ENCODE data around the gene CDKN3. TPM values are rescaled to one million over a fixed set of nuclear protein-coding genes. Genes with fewer than 3 reads are reported as not detected.

CDKN3 gene
- total RNA-seq, 1 donor from 2014 or later = 152 TPM

GRCh38 chr14:54360667-54361066 lies 36.1 kb upstream of the CDKN3 start:
- Histone ChIP-seq H3K4me3 (no peak overlapping the region), H3K36me3 (no peaks in the 10 kb centered on the region), H3K27me3 (peaks cover 54% of the 10 kb centered on the region), H3K27ac (no peak overlapping the region), H3K4me2 (no peak overlapping the region), H3K79me2 (ENCODE audit: low read depth) (no peaks in the 10 kb centered on the region), H4K20me1 (ENCODE audit: low read depth) (no peaks in the 10 kb centered on the region), H3F3A (ENCODE audit: low read depth) (peaks cover 22% of the 10 kb centered on the region), H3K9me3 (ENCODE audit: low read depth) (no peaks in the 10 kb centered on the region), H3K4me1 (peaks cover 34% of the 10 kb centered on the region), H2AFZ (replicated peaks) (no peak overlapping the region), H3K9ac (no peak overlapping the region)
- Mint-ChIP-seq H3K27ac (no peak overlapping the region), H3K36me3 (no peaks in the 10 kb centered on the region), H3K4me1 (peaks cover 27% of the 10 kb centered on the region), H3K27me3 (ENCODE audit: insufficient read depth, low read depth) (peaks cover 16% of the 10 kb centered on the region), H3K9me3 (peaks cover 5% of the 10 kb centered on the region), H3K4me3 (no peak overlapping the region)
- DNase-seq (ENCODE audit: low spot score) = no peak
- no peak for TF ChIP-seq EZH2phosphoT487 (IDR thresholded peaks at IDR 0.05)
- TF ChIP-seq CTCF (IDR thresholded peaks at IDR 0.05) = no peak
- no peak for TF ChIP-seq EZH2 (IDR thresholded peaks at IDR 0.05)

GRCh38 chr14:54362089-54362504 lies 34.7 kb upstream of the CDKN3 start:
- Histone ChIP-seq H3K9me3 (ENCODE audit: low read depth) (no peaks in the 10 kb centered on the region), H3K27me3 (peaks cover 54% of the 10 kb centered on the region), H3F3A (ENCODE audit: low read depth) (peaks cover 25% of the 10 kb centered on the region), H2AFZ (replicated peaks) (no peak overlapping the region), H3K4me2 (peak overlapping the region; percentile 48), H4K20me1 (ENCODE audit: low read depth) (no peaks in the 10 kb centered on the region), H3K9ac (no peak overlapping the region), H3K4me3 (no peak overlapping the region), H3K36me3 (no peaks in the 10 kb centered on the region), H3K27ac (no peak overlapping the region), H3K79me2 (ENCODE audit: low read depth) (no peaks in the 10 kb centered on the region), H3K4me1 (peaks cover 36% of the 10 kb centered on the region)
- Mint-ChIP-seq H3K4me1 (peaks cover 30% of the 10 kb centered on the region), H3K9me3 (peaks cover 5% of the 10 kb centered on the region), H3K27me3 (ENCODE audit: insufficient read depth, low read depth) (peaks cover 20% of the 10 kb centered on the region), H3K36me3 (no peaks in the 10 kb centered on the region), H3K4me3 (peak overlapping the region; percentile 12), H3K27ac (no peak overlapping the region)
- peak; percentile 71 for DNase-seq (ENCODE audit: low spot score)
- TF ChIP-seq CTCF (IDR thresholded peaks at IDR 0.05) (no peak), EZH2phosphoT487 (IDR thresholded peaks at IDR 0.05) (peak; percentile 47)

GRCh38 chr14:54362759-54363437 lies 33.9 kb upstream of the CDKN3 start:
- peak overlapping the region; percentile 12 for H3K4me3 Mint-ChIP-seq
- Histone ChIP-seq H3K4me1 (peaks cover 40% of the 10 kb centered on the region), H4K20me1 (ENCODE audit: low read depth) (no peaks in the 10 kb centered on the region), H3K27ac (no peak overlapping the region), H3K79me2 (ENCODE audit: low read depth) (no peaks in the 10 kb centered on the region), H3K36me3 (no peaks in the 10 kb centered on the region), H3K9me3 (ENCODE audit: low read depth) (no peaks in the 10 kb centered on the region), H3F3A (ENCODE audit: low read depth) (peaks cover 31% of the 10 kb centered on the region), H3K4me3 (no peak overlapping the region), H2AFZ (replicated peaks) (no peak overlapping the region), H3K4me2 (peak overlapping the region; percentile 48), H3K9ac (no peak overlapping the region), H3K27me3 (peaks cover 54% of the 10 kb centered on the region)
- peaks cover 20% of the 10 kb centered on the region for H3K27me3 Mint-ChIP-seq (ENCODE audit: insufficient read depth, low read depth)
- peaks cover 35% of the 10 kb centered on the region for H3K4me1 Mint-ChIP-seq
- peaks cover 5% of the 10 kb centered on the region for H3K9me3 Mint-ChIP-seq
- H3K27ac Mint-ChIP-seq = no peak overlapping the region
- no peaks in the 10 kb centered on the region for H3K36me3 Mint-ChIP-seq
- no peak for DNase-seq (ENCODE audit: low spot score)
- no peak for TF ChIP-seq EZH2 (IDR thresholded peaks at IDR 0.05)
- no peak for TF ChIP-seq CTCF (IDR thresholded peaks at IDR 0.05)
- TF ChIP-seq EZH2phosphoT487 (IDR thresholded peaks at IDR 0.05) = no peak
